Measurements from ENCODE around the gene CCM2L. TPM values are rescaled to one million over a fixed set of nuclear protein-coding genes. Genes with fewer than 3 reads are reported as not detected.

Gene CCM2L
- total and polyA plus RNA-seq, 2 donors (not counting 3 experiments of a cell fraction or from before 2014, with no cell fraction given), result 10.8 to 13.4 TPM

DNA sequence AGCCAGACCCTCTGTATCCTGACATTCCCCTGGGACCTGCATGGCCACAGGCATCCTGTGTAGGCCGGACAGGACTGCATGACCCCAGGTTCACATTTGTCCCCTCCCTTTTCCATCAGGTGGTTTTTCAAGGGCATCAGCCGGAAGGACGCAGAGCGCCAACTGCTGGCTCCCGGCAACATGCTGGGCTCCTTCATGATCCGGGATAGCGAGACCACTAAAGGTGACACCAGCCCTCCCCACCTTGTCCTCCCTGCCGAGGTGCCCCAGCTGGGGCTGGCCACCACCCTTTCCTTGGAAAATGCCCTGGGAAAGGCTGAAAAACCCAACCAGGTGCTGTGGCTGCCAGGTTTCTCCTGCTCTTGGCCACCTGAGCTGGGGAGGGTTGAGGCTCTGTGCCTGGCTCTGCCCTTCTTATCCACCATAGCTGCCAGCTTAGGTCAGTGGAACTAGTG is 69.4 kb downstream of the CCM2L start:
- Histone ChIP-seq H4K20me1 (replicated peaks; ENCODE audit: control insufficient read depth, extremely low read depth, insufficient read depth, low read length) (no peaks in the 10 kb centered on the region), H3K27me3 (ENCODE audit: control insufficient read depth in 2 of 2, insufficient read depth in 2 of 2, low read length in 2 of 2) (peaks cover 2 to 3% of the 10 kb centered on the region in 2 experiments), H3K4me1 (ENCODE audit: control insufficient read depth, extremely low read depth, insufficient read depth, low read length) (peaks cover 3% of the 10 kb centered on the region), H3K9me3 (replicated peaks; ENCODE audit: control insufficient read depth, insufficient read depth, low read length) (no peaks in the 10 kb centered on the region), H3K4me2 (ENCODE audit: insufficient read depth, low read length) (no peak overlapping the region), H2AFZ (ENCODE audit: low read depth, low read length) (no peak overlapping the region), H3K79me2 (ENCODE audit: control insufficient read depth, insufficient read depth, low read length) (no peaks in the 10 kb centered on the region), H3K4me3 (replicated peaks in 1 of 3; ENCODE audit: insufficient read depth in 1 of 3, low read depth in 1 of 3, low read length in 3 of 3) (no peak overlapping the region), H3K27ac (ENCODE audit: insufficient read depth, low read depth, low read length) (no peak overlapping the region), H3K9ac (replicated peaks; ENCODE audit: extremely low read depth, insufficient read depth, low read length) (no peak overlapping the region), H3K9me1 (replicated peaks; ENCODE audit: control insufficient read depth, extremely low read depth, insufficient read depth, low read length) (no peaks in the 10 kb centered on the region), H3K36me3 (ENCODE audit: control insufficient read depth in 2 of 2, extremely low read depth in 1 of 2, insufficient read depth in 2 of 2, low read length in 2 of 2) (no peaks in the 10 kb centered on the region)
- dilution Hi-C loops (cut with MboI; ENCODE audit: extremely low pct_ligation_motif_present, low sequenced_read_pairs), result no loop called here
- BruUV-seq (replicated peaks), result no TSS peak
- TF ChIP-seq POLR2A (IDR thresholded peaks at IDR 0.05; ENCODE audit: low read depth, low read length) (no peak), FOS (IDR thresholded peaks at IDR 0.05; ENCODE audit: borderline replicate concordance, insufficient read depth, low read length) (no peak), MYC (IDR thresholded peaks at IDR 0.05; ENCODE audit: low read depth, low read length) (no peak), POLR2AphosphoS5 (IDR thresholded peaks at IDR 0.05; ENCODE audit: insufficient read depth, low read depth, low read length) (no peak), EZH2 (IDR thresholded peaks at IDR 0.05; ENCODE audit: borderline replicate concordance, low read depth, low read length, severe bottlenecking) (no peak), JUN (IDR thresholded peaks at IDR 0.05; ENCODE audit: borderline replicate concordance, insufficient read depth, insufficient read length, low read depth) (no peak), GATA2 (IDR thresholded peaks at IDR 0.05; ENCODE audit: insufficient read depth, insufficient read length, low read depth, low read length) (no peak)
- TF ChIP-seq, protein P1, sequence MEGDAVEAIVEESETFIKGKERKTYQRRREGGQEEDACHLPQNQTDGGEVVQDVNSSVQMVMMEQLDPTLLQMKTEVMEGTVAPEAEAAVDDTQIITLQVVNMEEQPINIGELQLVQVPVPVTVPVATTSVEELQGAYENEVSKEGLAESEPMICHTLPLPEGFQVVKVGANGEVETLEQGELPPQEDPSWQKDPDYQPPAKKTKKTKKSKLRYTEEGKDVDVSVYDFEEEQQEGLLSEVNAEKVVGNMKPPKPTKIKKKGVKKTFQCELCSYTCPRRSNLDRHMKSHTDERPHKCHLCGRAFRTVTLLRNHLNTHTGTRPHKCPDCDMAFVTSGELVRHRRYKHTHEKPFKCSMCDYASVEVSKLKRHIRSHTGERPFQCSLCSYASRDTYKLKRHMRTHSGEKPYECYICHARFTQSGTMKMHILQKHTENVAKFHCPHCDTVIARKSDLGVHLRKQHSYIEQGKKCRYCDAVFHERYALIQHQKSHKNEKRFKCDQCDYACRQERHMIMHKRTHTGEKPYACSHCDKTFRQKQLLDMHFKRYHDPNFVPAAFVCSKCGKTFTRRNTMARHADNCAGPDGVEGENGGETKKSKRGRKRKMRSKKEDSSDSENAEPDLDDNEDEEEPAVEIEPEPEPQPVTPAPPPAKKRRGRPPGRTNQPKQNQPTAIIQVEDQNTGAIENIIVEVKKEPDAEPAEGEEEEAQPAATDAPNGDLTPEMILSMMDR (IDR thresholded peaks at IDR 0.05; ENCODE audit: extremely low read depth in 1 of 2, insufficient read depth in 1 of 2, low read depth in 1 of 2, low read length in 2 of 2), result no peak
- TF ChIP-seq, protein P2, sequence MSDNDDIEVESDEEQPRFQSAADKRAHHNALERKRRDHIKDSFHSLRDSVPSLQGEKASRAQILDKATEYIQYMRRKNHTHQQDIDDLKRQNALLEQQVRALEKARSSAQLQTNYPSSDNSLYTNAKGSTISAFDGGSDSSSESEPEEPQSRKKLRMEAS (IDR thresholded peaks at IDR 0.05; ENCODE audit: insufficient read depth, insufficient read length), result no peak
- FAIRE-seq (no peak), DNase-seq (ENCODE audit: low read depth, low spot score) (no peak)
- intact Hi-C loops (cut with micrococcal nuclease), result no loop called here
- POLR2A ChIA-PET, result no interaction called here
- CTCF ChIA-PET, result interaction anchor here (1.6 to 4.5 kb wide), 2 partner anchors 12 to 13 kb away, joined by 3 to 17 read pairs; no protein-coding TSS in a partner anchor

Data from endothelial cell of umbilical vein (primary cell).